ENCODE data around the gene RSPRY1.

- TF ChIP-seq EZH2 (IDR thresholded peaks at IDR 0.05) (no peak), CTCF (IDR thresholded peaks at IDR 0.05 in 2 of 3, conservative IDR thresholded peaks at IDR 0.05 in 1 of 3; ENCODE audit: borderline replicate concordance in 1 of 3, insufficient read depth in 1 of 3, low read depth in 2 of 3, low read length in 2 of 3) (no peak)
These were observed 65.2 kb downstream of the RSPRY1 start for GRCh38 chr16:57251352-57251751.

Data from HCT116 (cell line).